Left ventricle myocardium inferior (tissue), 1 donor: ENCODE results near the gene AHCYL1. TPM values are rescaled to one million over a fixed set of nuclear protein-coding genes. Genes with fewer than 3 reads are reported as not detected.

Source experiments
- DNase-seq: peaks from one replicate; pipeline ENCODE4 v3.0.0-alpha.2; 2020
- H3K27ac ChIP-seq: fragments of 200-600 bp; replicated peaks from 2 replicates; pipeline ENCODE4 v1.8.0; 2021
- H3K27me3 ChIP-seq: fragments of 200-600 bp; 2 replicates; pipeline ENCODE4 v1.8.0; 2021; ENCODE audit warnings: low read depth
- H3K36me3 ChIP-seq: fragments of 200-600 bp; 2 replicates; pipeline ENCODE4 v1.8.0; 2021
- H3K4me1 ChIP-seq: fragments of 200-600 bp; 2 replicates; pipeline ENCODE4 v1.8.0; 2021
- H3K4me3 ChIP-seq: fragments of 200-600 bp; 2 replicates; pipeline ENCODE4 v1.8.0; 2021; ENCODE audit warnings: mild to moderate bottlenecking, moderate library complexity
- H3K9me3 ChIP-seq: fragments of 200-600 bp; replicated peaks from 2 replicates; pipeline ENCODE4 v1.8.0; 2021
- intact Hi-C: fragments of 100-400 bp; cut with micrococcal nuclease; formaldehyde crosslinking; loops from one replicate; pipeline ENCODE4 v1.11.0; 2022
- total RNA-seq: library from RNA; stranded (reverse); fragmentation: NEBNext Ultra II Directional; extraction: Animal tissue kit (Norgen Biotek cat#: 25700); gene quantifications from one replicate; pipeline ENCODE4 v1.2.1, GENCODE V29; 2021
- TF ChIP-seq, protein P1 (sequence below): fragments of 200-600 bp; IDR thresholded peaks from 2 replicates; pipeline ENCODE4 v1.8.0; 2021; ENCODE audit warnings: antibody characterized with exemption, mild to moderate bottlenecking, borderline replicate concordance
- donor health status: DM: no; HTN: yes; CAD: no; lungs with severe emphysema.

The AHCYL1 gene
- total RNA-seq, 1 donor from 2014 or later, result 45.2 TPM

- no peak overlapping the region for H3K4me3 ChIP-seq
- peaks cover 7% of the 10 kb centered on the region for H3K4me1 ChIP-seq
- H3K27me3 ChIP-seq, result peaks cover 24% of the 10 kb centered on the region
- H3K9me3 ChIP-seq, result no peaks in the 10 kb centered on the region
- H3K27ac ChIP-seq, result no peak overlapping the region
- H3K36me3 ChIP-seq, result peaks cover 10% of the 10 kb centered on the region
- TF ChIP-seq, protein P1, sequence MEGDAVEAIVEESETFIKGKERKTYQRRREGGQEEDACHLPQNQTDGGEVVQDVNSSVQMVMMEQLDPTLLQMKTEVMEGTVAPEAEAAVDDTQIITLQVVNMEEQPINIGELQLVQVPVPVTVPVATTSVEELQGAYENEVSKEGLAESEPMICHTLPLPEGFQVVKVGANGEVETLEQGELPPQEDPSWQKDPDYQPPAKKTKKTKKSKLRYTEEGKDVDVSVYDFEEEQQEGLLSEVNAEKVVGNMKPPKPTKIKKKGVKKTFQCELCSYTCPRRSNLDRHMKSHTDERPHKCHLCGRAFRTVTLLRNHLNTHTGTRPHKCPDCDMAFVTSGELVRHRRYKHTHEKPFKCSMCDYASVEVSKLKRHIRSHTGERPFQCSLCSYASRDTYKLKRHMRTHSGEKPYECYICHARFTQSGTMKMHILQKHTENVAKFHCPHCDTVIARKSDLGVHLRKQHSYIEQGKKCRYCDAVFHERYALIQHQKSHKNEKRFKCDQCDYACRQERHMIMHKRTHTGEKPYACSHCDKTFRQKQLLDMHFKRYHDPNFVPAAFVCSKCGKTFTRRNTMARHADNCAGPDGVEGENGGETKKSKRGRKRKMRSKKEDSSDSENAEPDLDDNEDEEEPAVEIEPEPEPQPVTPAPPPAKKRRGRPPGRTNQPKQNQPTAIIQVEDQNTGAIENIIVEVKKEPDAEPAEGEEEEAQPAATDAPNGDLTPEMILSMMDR, result no peak
- intact Hi-C loops, result no loop called here
- DNase-seq, result no peak
Observed at GRCh38 chr1:110062612-110063011, 78.0 kb downstream of the AHCYL1 start.

GRCh38 chr1:110063781-110064180 lies 79.2 kb downstream of the AHCYL1 start:
- Histone ChIP-seq H3K27me3 (peaks cover 36% of the 10 kb centered on the region), H3K36me3 (peaks cover 6% of the 10 kb centered on the region), H3K4me1 (peaks cover 19% of the 10 kb centered on the region), H3K27ac (no peak overlapping the region), H3K4me3 (no peak overlapping the region), H3K9me3 (no peaks in the 10 kb centered on the region)
- TF ChIP-seq, protein P1, result no peak
- DNase-seq, result no peak
- intact Hi-C loops, result no loop called here

DNA sequence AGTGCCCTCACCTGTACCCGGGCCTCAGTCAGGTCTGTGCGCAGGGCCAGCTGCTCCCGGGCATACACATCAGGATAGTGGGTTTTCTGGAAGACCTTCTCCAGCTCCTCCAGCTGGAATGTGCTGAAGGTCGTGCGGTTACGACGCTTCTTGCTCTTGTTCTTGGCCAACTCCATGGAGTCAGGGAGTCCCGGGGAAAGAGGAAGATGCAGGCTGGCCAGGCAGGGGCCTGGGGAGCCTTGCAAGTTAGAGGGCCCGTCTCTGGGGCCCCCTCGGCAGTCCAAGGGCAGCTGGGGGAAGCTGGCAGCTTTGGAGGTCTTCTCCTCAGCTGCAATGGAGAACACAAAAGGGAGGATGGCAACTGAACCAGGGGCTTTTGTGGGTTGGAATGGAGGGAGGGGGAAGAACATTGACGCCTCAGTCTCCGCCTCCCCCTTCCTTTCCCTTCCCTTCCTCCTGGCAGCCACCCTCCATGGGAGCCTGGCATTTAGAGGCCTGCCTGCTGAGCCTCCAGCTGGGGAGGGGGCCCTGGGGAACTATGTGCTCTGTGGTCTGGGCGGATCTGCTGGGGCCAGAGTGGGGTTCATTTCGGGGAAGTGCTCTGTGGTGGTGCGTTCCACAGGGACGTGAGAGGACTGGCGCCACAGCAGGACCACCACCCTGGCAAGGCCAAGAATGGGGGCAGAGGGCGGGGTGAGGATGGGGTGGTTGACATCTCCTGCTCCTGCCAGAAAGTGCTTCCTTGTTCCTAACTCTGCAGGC lies 80.2 kb downstream of the AHCYL1 start:
- peaks cover 29% of the 10 kb centered on the region for H3K4me1 ChIP-seq
- no peak overlapping the region for H3K27ac ChIP-seq
- TF ChIP-seq, protein P1, result no peak
- no peaks in the 10 kb centered on the region for H3K36me3 ChIP-seq
- peaks cover 45% of the 10 kb centered on the region for H3K27me3 ChIP-seq
- no peaks in the 10 kb centered on the region for H3K9me3 ChIP-seq
- DNase-seq, result no peak
- intact Hi-C loops, result no loop called here
- H3K4me3 ChIP-seq, result no peak overlapping the region

DNA sequence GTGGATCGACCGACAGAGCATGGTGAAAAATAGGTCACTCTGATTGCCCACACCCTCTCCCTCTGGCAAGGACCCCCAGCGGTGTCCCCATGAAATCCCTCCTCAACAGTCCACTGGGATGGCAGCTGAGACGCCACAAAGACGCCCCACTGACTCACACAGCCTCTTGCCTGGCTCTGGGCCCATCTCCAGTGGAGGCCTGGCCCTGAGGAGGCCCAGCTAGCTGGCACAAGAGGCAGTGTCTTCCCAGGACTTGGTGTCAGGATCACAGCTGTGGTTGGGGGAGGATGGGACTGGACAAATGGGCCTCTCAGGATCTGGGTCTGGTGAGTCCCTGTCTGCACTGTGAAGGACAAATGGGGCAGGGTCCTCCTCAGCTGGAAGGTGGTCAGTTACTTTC lies 81.3 kb downstream of the AHCYL1 start:
- no peaks in the 10 kb centered on the region for H3K36me3 ChIP-seq
- TF ChIP-seq, protein P1, result no peak
- H3K27me3 ChIP-seq, result peaks cover 56% of the 10 kb centered on the region
- intact Hi-C loops, result no loop called here
- H3K4me1 ChIP-seq, result peaks cover 36% of the 10 kb centered on the region
- no peak overlapping the region for H3K4me3 ChIP-seq
- DNase-seq, result no peak
- no peaks in the 10 kb centered on the region for H3K9me3 ChIP-seq
- H3K27ac ChIP-seq, result no peak overlapping the region

GRCh38 chr1:110067479-110067892 lies 82.9 kb downstream of the AHCYL1 start:
- no peak for DNase-seq
- intact Hi-C loops, result no loop called here
- no peak overlapping the region for H3K27ac ChIP-seq
- H3K9me3 ChIP-seq, result no peaks in the 10 kb centered on the region
- no peaks in the 10 kb centered on the region for H3K36me3 ChIP-seq
- peaks cover 36% of the 10 kb centered on the region for H3K4me1 ChIP-seq
- peak overlapping the region; percentile 58 for H3K4me3 ChIP-seq
- peaks cover 73% of the 10 kb centered on the region for H3K27me3 ChIP-seq
- TF ChIP-seq, protein P1, result no peak
